ENCODE data around the gene TXNRD3.

The TXNRD3 gene

GRCh38 chr3:126668450-126669401 lies 13.8 kb upstream of the TXNRD3 start:
- no peak for DNase-seq
- in situ Hi-C loops (cut with HindIII; ENCODE audit: low pct_ligation_motif_present, low sequenced_read_pairs) = no loop called here

DNA sequence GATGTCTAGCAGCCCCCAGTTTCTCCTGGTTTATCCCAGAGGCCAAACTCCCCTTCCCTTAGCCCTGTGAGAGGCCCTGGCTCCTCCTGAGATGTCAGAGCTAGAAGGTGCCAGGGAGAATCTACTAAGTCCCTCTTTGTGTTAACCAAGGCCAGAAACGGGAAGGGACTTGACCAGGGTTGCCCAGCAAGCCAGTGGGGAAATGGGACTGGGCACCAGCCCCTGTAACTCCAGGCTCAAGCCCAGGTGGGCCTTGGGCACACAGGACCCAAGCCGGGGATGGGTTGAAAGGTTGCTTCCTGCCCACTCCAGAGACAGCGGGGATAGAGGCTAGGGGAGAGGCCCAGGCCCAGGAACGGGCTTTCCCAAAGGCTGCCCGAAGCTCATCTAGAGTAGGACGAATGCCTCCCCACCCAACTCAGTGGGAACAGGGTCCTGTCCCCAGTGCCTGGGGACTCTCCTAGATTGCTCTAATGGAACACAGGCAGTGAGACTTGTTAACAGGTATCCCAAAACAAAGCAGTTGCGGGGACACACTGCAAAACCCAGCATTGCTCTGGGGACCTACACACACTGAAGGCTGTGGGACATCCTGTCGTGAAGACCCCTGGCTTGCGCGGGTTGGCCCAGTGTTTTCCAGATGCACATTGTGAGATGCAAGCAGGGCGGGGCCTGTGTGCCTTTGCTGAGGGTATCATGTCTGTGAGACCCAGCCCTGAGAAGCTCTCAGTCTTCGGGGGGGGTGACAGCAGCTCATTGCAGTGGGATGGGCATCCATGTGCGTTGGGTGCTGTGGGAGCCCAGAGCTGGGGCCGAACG lies 12.9 kb upstream of the TXNRD3 start:
- DNase-seq = no peak
- in situ Hi-C loops (cut with HindIII; ENCODE audit: low pct_ligation_motif_present, low sequenced_read_pairs) = no loop called here
- Histone ChIP-seq H3K36me3 (replicated peaks) (no peaks in the 10 kb centered on the region), H3K27ac (no peak overlapping the region), H3K27me3 (replicated peaks) (peaks cover 2% of the 10 kb centered on the region), H3K4me3 (ENCODE audit: low read depth, low read length) (no peak overlapping the region)
- TF ChIP-seq CTCF (IDR thresholded peaks at IDR 0.05; ENCODE audit: low read depth, low read length, missing control alignments) = no peak

More at GRCh38 chr3:126668450-126669401, 13.8 kb upstream of the TXNRD3 start:
- H3K4me3 ChIP-seq (ENCODE audit: low read depth, low read length) = no peak overlapping the region
- H3K36me3 ChIP-seq (replicated peaks) = no peaks in the 10 kb centered on the region
- no peak overlapping the region for H3K27ac ChIP-seq
- H3K27me3 ChIP-seq (replicated peaks) = no peaks in the 10 kb centered on the region
- TF ChIP-seq CTCF (IDR thresholded peaks at IDR 0.05; ENCODE audit: low read depth, low read length, missing control alignments) = no peak

GRCh38 chr3:126666658-126667528 lies 12.0 kb upstream of the TXNRD3 start:
- Histone ChIP-seq H3K27me3 (replicated peaks) (peaks cover 4% of the 10 kb centered on the region), H3K36me3 (replicated peaks) (no peaks in the 10 kb centered on the region), H3K4me3 (ENCODE audit: low read depth, low read length) (no peak overlapping the region), H3K27ac (no peak overlapping the region)
- no peak for TF ChIP-seq CTCF (IDR thresholded peaks at IDR 0.05; ENCODE audit: low read depth, low read length, missing control alignments)
- no peak for DNase-seq
- in situ Hi-C loops (cut with HindIII; ENCODE audit: low pct_ligation_motif_present, low sequenced_read_pairs) = no loop called here

DNA sequence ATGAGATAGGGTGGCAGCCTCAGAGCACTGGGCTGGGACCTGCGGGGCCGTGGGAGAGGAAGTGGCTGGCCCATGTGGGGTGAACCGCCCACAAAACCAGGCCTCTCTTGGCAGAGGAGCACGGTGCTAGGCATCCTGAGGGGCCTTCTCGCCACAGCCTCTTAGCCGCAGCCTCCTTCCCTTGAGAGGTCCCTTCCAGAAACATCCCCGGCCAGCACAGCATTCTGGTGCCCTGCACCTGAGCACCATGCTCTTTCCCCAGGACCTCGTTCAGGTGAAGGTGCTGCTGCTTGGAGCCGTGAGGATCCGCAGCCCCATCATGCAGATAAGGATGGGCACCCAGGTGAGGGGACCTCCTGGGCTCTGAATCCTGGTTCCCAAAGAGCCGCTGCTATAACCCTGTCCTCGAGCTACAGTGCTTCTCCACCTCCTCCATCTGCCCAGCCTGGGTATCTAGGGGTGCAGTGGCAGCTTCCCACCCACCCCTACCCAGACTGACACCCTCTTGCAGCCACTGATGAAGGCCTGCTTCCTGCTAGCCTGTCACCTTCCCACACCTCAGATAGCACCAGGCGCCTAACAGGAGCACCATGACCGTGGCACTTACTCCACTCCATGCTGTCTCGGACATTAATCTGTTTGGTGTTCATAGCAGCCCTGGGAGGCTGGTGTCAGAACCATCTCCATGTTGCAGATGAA lies 11.2 kb upstream of the TXNRD3 start:
- Histone ChIP-seq H3K4me3 (ENCODE audit: low read depth, low read length) (no peak overlapping the region), H3K27ac (no peak overlapping the region), H3K27me3 (replicated peaks) (peaks cover 4% of the 10 kb centered on the region), H3K36me3 (replicated peaks) (no peaks in the 10 kb centered on the region)
- in situ Hi-C loops (cut with HindIII; ENCODE audit: low pct_ligation_motif_present, low sequenced_read_pairs) = no loop called here
- TF ChIP-seq CTCF (IDR thresholded peaks at IDR 0.05; ENCODE audit: low read depth, low read length, missing control alignments) = no peak
- DNase-seq = no peak

Measured in brain microvascular endothelial cell (primary cell).